Spleen (tissue), 11 donors: ENCODE results near the gene DPYSL4. TPM values are rescaled to one million over a fixed set of nuclear protein-coding genes. Genes with fewer than 3 reads are reported as not detected.

Source experiments
- DNase-seq: peaks from one replicate; pipeline ENCODE4 v3.0.0-alpha.2; 2020
- H3K27ac ChIP-seq, 8 donors: fragments of 200-600 bp; sonication (generic) in 7 of 8; 1 replicate in 4 of 8; 2 replicates in 4 of 8; pipeline versions ENCODE4 v1.5.0 to v1.8.0; 2016 to 2021; ENCODE audit warnings: inconsistent platforms in 4 of 8, mild to moderate bottlenecking in 4 of 8, moderate library complexity in 1 of 8
- H3K27me3 ChIP-seq, 7 donors: fragments of 200-600 bp; sonication (generic) in 6 of 7; replicated peaks in 1 of 7; 1 replicate in 4 of 7; 2 replicates in 3 of 7; pipeline versions ENCODE4 v1.5.0 to v1.8.0; 2016 to 2021; ENCODE audit warnings: inconsistent platforms in 3 of 7, mild to moderate bottlenecking in 1 of 7
- H3K36me3 ChIP-seq, 6 donors: fragments of 200-600 bp; sonication (generic) in 5 of 6; 1 replicate in 4 of 6; 2 replicates in 2 of 6; pipeline versions ENCODE4 v1.5.0 to v1.8.0; 2016 to 2021; ENCODE audit warnings: inconsistent platforms in 2 of 6
- H3K4me1 ChIP-seq, 6 donors: fragments of 200-600 bp; sonication (generic) in 5 of 6; 1 replicate in 3 of 6; 2 replicates in 3 of 6; pipeline versions ENCODE4 v1.5.0 to v1.8.0; 2016 to 2021; ENCODE audit warnings: inconsistent platforms in 3 of 6
- H3K4me3 ChIP-seq, 8 donors: fragments of 200-600 bp; sonication (generic) in 7 of 8; 1 replicate in 4 of 8; 2 replicates in 4 of 8; pipeline versions ENCODE4 v1.5.0 to v1.8.0; 2016 to 2021; ENCODE audit warnings: inconsistent platforms in 4 of 8, mild to moderate bottlenecking in 4 of 8, moderate library complexity in 2 of 8
- H3K9me3 ChIP-seq, 8 donors: fragments of 200-600 bp; sonication (generic) in 7 of 8; 1 replicate in 4 of 8; 2 replicates in 4 of 8; pipeline versions ENCODE4 v1.5.0 to v1.8.0; 2016 to 2021; ENCODE audit warnings: inconsistent platforms in 4 of 8
- POLR2A ChIP-seq, 3 donors: fragments of 450-650 bp; IDR thresholded peaks; one replicate each; pipeline ENCODE4 v1.5.1; 2017; ENCODE audit warnings: antibody characterized with exemption in 3 of 3, mild to moderate bottlenecking in 1 of 3
- POLR2AphosphoS5 ChIP-seq, 3 donors: sonication (generic); formaldehyde crosslinking; IDR thresholded peaks; one replicate each; pipeline ENCODE4 v1.5.1; 2017; ENCODE audit warnings: antibody characterized with exemption in 3 of 3
- WGBS, 5 donors: extraction: QIAGEN DNeasy Blood & Tissue Kit in 3 of 5; methylation state at CpG; one replicate each; pipeline versions ENCODE4 v1.1.5 to v1.1.7; 2013 to 2018; 5-methylcytosine and 5-hydroxymethylcytosine counted together
- intact Hi-C: fragments of 100-400 bp; cut with DNase I; formaldehyde crosslinking; loops from one replicate; pipeline ENCODE4 v1.15.0; 2023; ENCODE audit warnings: low total_unique reads
- polyA plus RNA-seq, 3 donors: library from polyadenylated mRNA; stranded (reverse); fragments of 200-250 nt; gene quantifications; one replicate each; pipeline ENCODE4 v1.2.1, GENCODE V29; 2013
- total RNA-seq, 7 donors: library from RNA; depleted of rRNA in 3 of 7; stranded (reverse); fragments of >200 nt in 3 of 7; fragmentation: NEBNext Ultra II Directional in 4 of 7; extraction: Animal tissue kit (Norgen Biotek cat#: 25700) in 4 of 7; gene quantifications; one replicate each; pipeline versions ENCODE4 v1.1.0 to v1.2.1, GENCODE V29; 2016 to 2021
- TF ChIP-seq, protein P1 (sequence below), 11 experiments: fragments of 200-600 bp in 7 of 11; fragments of 450-650 bp in 4 of 11; sonication (generic) in 4 of 11; IDR thresholded peaks in 8 of 11; conservative IDR thresholded peaks in 3 of 11; 1 replicate in 7 of 11; 2 replicates in 4 of 11; pipeline versions ENCODE4 v1.4.0 to v1.8.0; 2016 to 2021; ENCODE audit warnings: antibody characterized with exemption in 11 of 11, inconsistent platforms in 4 of 11, mild to moderate bottlenecking in 1 of 11
- donor health status: healthy with polysubstance abuse.
- donor health status: DM: no; HTN: no; CAD: no; lungs with moderate emphysema.
- donor health status: DM: no; HTN: no; CAD: no.
- donor health status: Bipolar disorder and iron deficiency.
- donor health status: healthy.
- donor health status: DM: no; HTN: no; CAD: no.
- donor health status: DM: yes; HTN: yes; CAD: no.

Gene DPYSL4
- total and polyA plus RNA-seq, 10 donors, result 0.55 to 6.0 (median 1.0) TPM; not detected in 1

- peak overlapping the region in 1 of 8 donors; percentile 33 for H3K27ac ChIP-seq
- DNase-seq, result no peak
- H3K36me3 ChIP-seq, result peaks cover 0 to 18% (median 0%) of the 10 kb centered on the region in 6 donors
- no peaks in the 10 kb centered on the region for H3K27me3 ChIP-seq
- H3K4me1 ChIP-seq, result peaks cover 2 to 38% (median 22%) of the 10 kb centered on the region in 6 donors
- 91 to 96% (median 92%) methylated on average over 21 to 25 of the region's 25 CpGs for WGBS, 5 donors
- no peak overlapping the region for H3K4me3 ChIP-seq
- TF ChIP-seq, protein P1, sequence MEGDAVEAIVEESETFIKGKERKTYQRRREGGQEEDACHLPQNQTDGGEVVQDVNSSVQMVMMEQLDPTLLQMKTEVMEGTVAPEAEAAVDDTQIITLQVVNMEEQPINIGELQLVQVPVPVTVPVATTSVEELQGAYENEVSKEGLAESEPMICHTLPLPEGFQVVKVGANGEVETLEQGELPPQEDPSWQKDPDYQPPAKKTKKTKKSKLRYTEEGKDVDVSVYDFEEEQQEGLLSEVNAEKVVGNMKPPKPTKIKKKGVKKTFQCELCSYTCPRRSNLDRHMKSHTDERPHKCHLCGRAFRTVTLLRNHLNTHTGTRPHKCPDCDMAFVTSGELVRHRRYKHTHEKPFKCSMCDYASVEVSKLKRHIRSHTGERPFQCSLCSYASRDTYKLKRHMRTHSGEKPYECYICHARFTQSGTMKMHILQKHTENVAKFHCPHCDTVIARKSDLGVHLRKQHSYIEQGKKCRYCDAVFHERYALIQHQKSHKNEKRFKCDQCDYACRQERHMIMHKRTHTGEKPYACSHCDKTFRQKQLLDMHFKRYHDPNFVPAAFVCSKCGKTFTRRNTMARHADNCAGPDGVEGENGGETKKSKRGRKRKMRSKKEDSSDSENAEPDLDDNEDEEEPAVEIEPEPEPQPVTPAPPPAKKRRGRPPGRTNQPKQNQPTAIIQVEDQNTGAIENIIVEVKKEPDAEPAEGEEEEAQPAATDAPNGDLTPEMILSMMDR (IDR thresholded peaks at IDR 0.05 in 8 of 11, conservative IDR thresholded peaks at IDR 0.05 in 3 of 11), result no peak
- TF ChIP-seq POLR2AphosphoS5 (IDR thresholded peaks at IDR 0.05), result no peak
- no peak for TF ChIP-seq POLR2A (IDR thresholded peaks at IDR 0.05)
- intact Hi-C loops, result no loop called here
- no peaks in the 10 kb centered on the region for H3K9me3 ChIP-seq
Measured at GRCh38 chr10:132225073-132225848, 38.5 kb downstream of the DPYSL4 start.

DNA sequence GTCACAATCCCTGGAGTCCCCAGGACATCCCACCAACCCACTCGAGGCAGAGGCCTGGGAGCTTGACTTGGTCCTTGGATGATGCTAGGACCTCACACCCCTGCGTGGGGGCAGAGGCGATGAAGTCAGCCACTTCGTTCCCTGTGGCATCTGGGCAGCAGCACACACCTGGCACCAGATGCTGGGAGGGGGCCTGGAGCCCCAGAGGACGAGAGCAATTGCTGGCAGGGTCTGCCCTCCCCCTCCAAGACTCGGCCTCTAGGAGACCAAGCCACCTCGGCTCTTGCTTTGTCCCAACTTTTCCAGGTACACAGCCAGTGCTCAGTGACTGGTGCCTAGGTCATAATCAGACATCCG is 39.1 kb downstream of the DPYSL4 start:
- intact Hi-C loops, result no loop called here
- Histone ChIP-seq H3K36me3 (peaks cover 0 to 18% (median 0%) of the 10 kb centered on the region in 6 donors), H3K4me1 (peaks cover 5 to 44% (median 28%) of the 10 kb centered on the region in 6 donors), H3K4me3 (no peak overlapping the region), H3K9me3 (no peaks in the 10 kb centered on the region), H3K27ac (peak overlapping the region in 1 of 8 donors; percentile 33), H3K27me3 (no peaks in the 10 kb centered on the region)
- TF ChIP-seq POLR2A (IDR thresholded peaks at IDR 0.05) (no peak), POLR2AphosphoS5 (IDR thresholded peaks at IDR 0.05) (no peak)
- TF ChIP-seq, protein P1 (IDR thresholded peaks at IDR 0.05 in 8 of 11, conservative IDR thresholded peaks at IDR 0.05 in 3 of 11), result no peak
- 73 to 90% (median 86%) methylated on average over 7 to 8 of the region's 8 CpGs for WGBS, 5 donors
- DNase-seq, result no peak

DNA sequence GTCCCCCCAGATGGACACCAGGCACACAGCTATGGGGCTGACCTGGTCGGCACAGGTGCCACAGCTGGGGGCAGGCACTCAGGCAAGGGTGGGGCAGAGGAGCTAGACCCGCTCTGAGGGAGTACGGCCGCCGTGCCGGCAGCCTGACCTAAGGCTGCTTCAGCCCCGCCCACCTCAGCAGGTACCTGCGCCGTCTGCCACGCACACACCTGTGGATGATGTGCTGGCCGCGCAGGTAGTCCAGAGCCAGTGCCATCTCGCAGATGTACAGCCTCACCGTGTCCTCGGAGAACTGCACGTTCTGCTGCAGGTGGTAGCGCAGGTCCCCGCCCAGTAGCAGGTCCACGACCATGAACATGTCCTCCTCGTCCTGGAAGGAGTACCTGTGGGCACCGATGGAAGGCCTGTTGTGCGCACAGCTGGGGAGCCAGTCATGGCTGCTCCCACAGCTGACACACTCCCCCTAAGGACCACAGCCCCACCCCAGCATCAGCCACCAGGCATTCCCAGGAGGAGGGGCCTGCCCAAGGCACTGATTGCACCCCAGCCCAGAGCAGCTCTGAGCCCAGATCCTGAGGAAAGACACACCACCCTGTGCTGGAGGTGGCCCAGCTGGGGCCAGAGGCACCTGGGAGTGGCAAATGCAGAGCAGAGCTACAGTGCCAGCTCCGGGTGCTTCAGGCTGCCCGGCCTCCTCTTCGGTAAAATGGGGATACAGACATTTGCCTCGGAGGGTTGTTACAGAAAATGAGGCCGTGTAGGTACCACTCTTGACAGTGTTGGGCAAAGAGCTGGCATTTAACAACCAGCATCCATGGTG is 40.0 kb downstream of the DPYSL4 start:
- WGBS, 5 donors, result 89 to 96% (median 93%) methylated on average over 16 to 27 of the region's 27 CpGs
- peaks cover 0 to 18% (median 0%) of the 10 kb centered on the region in 6 donors for H3K36me3 ChIP-seq
- H3K4me1 ChIP-seq, result peaks cover 5 to 53% (median 35%) of the 10 kb centered on the region in 6 donors
- intact Hi-C loops, result no loop called here
- no peak overlapping the region for H3K4me3 ChIP-seq
- DNase-seq, result no peak
- peak overlapping the region in 1 of 8 donors; percentile 4 for H3K27ac ChIP-seq
- no peaks in the 10 kb centered on the region for H3K27me3 ChIP-seq
- no peaks in the 10 kb centered on the region for H3K9me3 ChIP-seq
- no peak for TF ChIP-seq POLR2A (IDR thresholded peaks at IDR 0.05)
- TF ChIP-seq, protein P1 (IDR thresholded peaks at IDR 0.05 in 8 of 11, conservative IDR thresholded peaks at IDR 0.05 in 3 of 11), result no peak
